Left lung (tissue), 10 donors: ENCODE measurements around the gene TRIP10. TPM values are rescaled to one million over a fixed set of nuclear protein-coding genes. Genes with fewer than 3 reads are reported as not detected.

Experiments
- ATAC-seq: fragments of 200-7000 bp; cut with Tn5 transposase; one replicate; pipeline ENCODE4 v1.9.1; 2020; ENCODE audit warnings: moderate library complexity
- DNase-seq, 4 donors: peaks; one replicate each; pipeline ENCODE4 v3.0.0-alpha.2; 2013 to 2020
- H3K27ac ChIP-seq, 2 donors: fragments of 200-600 bp; sonication (generic) in 1 of 2; one replicate each; pipeline versions ENCODE4 v1.5.0 to v1.8.0; 2020 to 2021
- H3K27me3 ChIP-seq, 2 donors: fragments of 200-600 bp; sonication (generic) in 1 of 2; one replicate each; pipeline versions ENCODE4 v1.5.0 to v1.8.0; 2020 to 2021
- H3K36me3 ChIP-seq, 2 donors: fragments of 200-600 bp; sonication (generic) in 1 of 2; one replicate each; pipeline versions ENCODE4 v1.5.0 to v1.8.0; 2020 to 2021
- H3K4me1 ChIP-seq, 2 donors: fragments of 200-600 bp; one replicate each; pipeline ENCODE4 v1.8.0; 2021
- H3K4me3 ChIP-seq, 2 donors: fragments of 200-600 bp; sonication (generic) in 1 of 2; one replicate each; pipeline versions ENCODE4 v1.5.0 to v1.8.0; 2020 to 2021; ENCODE audit warnings: mild to moderate bottlenecking in 1 of 2
- H3K9me3 ChIP-seq, 2 donors: fragments of 200-600 bp; sonication (generic) in 1 of 2; one replicate each; pipeline versions ENCODE4 v1.5.0 to v1.8.0; 2020 to 2021
- CTCF ChIP-seq, 2 donors: fragments of 200-600 bp; sonication (generic) in 1 of 2; IDR thresholded peaks; one replicate each; pipeline versions ENCODE4 v1.5.0 to v1.8.0; 2021; ENCODE audit warnings: antibody characterized with exemption in 2 of 2
- intact Hi-C, 2 donors: fragments of 100-400 bp; cut with DNase I; formaldehyde crosslinking; loops; one replicate each; pipeline versions ENCODE4 v1.11.2 to v1.14.2; 2022
- polyA plus RNA-seq, 6 donors: library from polyadenylated mRNA; unstranded; fragments of 120-200 nt; gene quantifications; one replicate each; pipeline ENCODE4 v1.2.1, GENCODE V29; 2013; ENCODE audit not compliant: insufficient read length in 6 of 6
- total RNA-seq, 2 donors: library from RNA; stranded (reverse); fragmentation: NEBNext Ultra II Directional; extraction: Animal tissue kit (Norgen Biotek cat#: 25700); gene quantifications; one replicate each; pipeline ENCODE4 v1.2.1, GENCODE V29; 2021
- donor health status: DM: no; HTN: yes; CAD: no.
- donor health status: DM: no; HTN: no; CAD: no.

The TRIP10 gene
- total and polyA plus RNA-seq, 8 donors, result 62.3 to 120 (median 92.8) TPM

GRCh38 chr19:6697291-6697690 lies 42.2 kb upstream of the TRIP10 start:
- ATAC-seq, result no peak
- H3K36me3 ChIP-seq, result peaks cover 0 to 57% of the 10 kb centered on the region in 2 donors
- no peak overlapping the region for H3K27ac ChIP-seq
- no peak overlapping the region for H3K4me3 ChIP-seq
- no peaks in the 10 kb centered on the region for H3K4me1 ChIP-seq
- no peaks in the 10 kb centered on the region for H3K27me3 ChIP-seq
- DNase-seq, result no peak
- H3K9me3 ChIP-seq, result no peaks in the 10 kb centered on the region
- intact Hi-C loops, result no loop called here
- no peak for TF ChIP-seq CTCF (IDR thresholded peaks at IDR 0.05)

DNA sequence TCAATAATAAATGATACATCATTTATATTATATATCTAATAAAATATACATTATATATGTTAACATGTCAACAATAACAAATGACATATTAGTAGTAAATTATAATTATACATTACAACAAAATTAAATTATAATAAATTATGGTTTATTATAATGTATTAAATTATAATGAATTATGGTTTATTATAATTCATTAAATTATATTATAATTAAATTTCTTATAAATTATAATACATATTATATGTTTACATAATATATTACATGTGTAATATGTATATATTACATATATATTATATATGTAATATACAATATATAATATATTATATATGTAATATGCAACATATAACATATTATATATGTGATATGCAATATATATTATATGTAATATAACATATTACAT lies 39.5 kb upstream of the TRIP10 start:
- intact Hi-C loops, result no loop called here
- Histone ChIP-seq H3K4me3 (no peak overlapping the region), H3K9me3 (no peaks in the 10 kb centered on the region), H3K4me1 (no peaks in the 10 kb centered on the region), H3K27ac (no peak overlapping the region), H3K27me3 (no peaks in the 10 kb centered on the region), H3K36me3 (peaks cover 0 to 42% of the 10 kb centered on the region in 2 donors)
- TF ChIP-seq CTCF (IDR thresholded peaks at IDR 0.05), result no peak
- ATAC-seq (no peak), DNase-seq (no peak)

GRCh38 chr19:6700586-6701316 lies 38.7 kb upstream of the TRIP10 start:
- Histone ChIP-seq H3K9me3 (no peaks in the 10 kb centered on the region), H3K27me3 (no peaks in the 10 kb centered on the region), H3K4me3 (no peak overlapping the region), H3K4me1 (no peaks in the 10 kb centered on the region), H3K27ac (no peak overlapping the region), H3K36me3 (peaks cover 0 to 42% of the 10 kb centered on the region in 2 donors)
- no peak for TF ChIP-seq CTCF (IDR thresholded peaks at IDR 0.05)
- intact Hi-C loops, result no loop called here
- ATAC-seq (no peak), DNase-seq (no peak)

- no peak overlapping the region for H3K4me3 ChIP-seq
- ATAC-seq (no peak), DNase-seq (no peak)
- H3K36me3 ChIP-seq, result peaks cover 0 to 40% of the 10 kb centered on the region in 2 donors
- H3K4me1 ChIP-seq, result no peaks in the 10 kb centered on the region
- peaks cover 0 to 39% of the 10 kb centered on the region in 2 donors for H3K27me3 ChIP-seq
- no peaks in the 10 kb centered on the region for H3K9me3 ChIP-seq
- no peak for TF ChIP-seq CTCF (IDR thresholded peaks at IDR 0.05)
- H3K27ac ChIP-seq, result no peak overlapping the region
- intact Hi-C loops, result no loop called here
Observed at GRCh38 chr19:6705931-6706632, 33.4 kb upstream of the TRIP10 start.

- Histone ChIP-seq H3K9me3 (no peaks in the 10 kb centered on the region), H3K4me1 (no peaks in the 10 kb centered on the region), H3K27ac (no peak overlapping the region), H3K27me3 (peaks cover 0 to 44% of the 10 kb centered on the region in 2 donors), H3K36me3 (peaks cover 0 to 40% of the 10 kb centered on the region in 2 donors), H3K4me3 (no peak overlapping the region)
- no peak for TF ChIP-seq CTCF (IDR thresholded peaks at IDR 0.05)
- intact Hi-C loops, result no loop called here
- ATAC-seq, result no peak
- DNase-seq, result no peak
Observed at GRCh38 chr19:6706633-6706958, 32.9 kb upstream of the TRIP10 start.
